Kidney epithelial cell (primary cell): Measurements from ENCODE around the gene NT5C3A. TPM values are rescaled to one million over a fixed set of nuclear protein-coding genes. Genes with fewer than 3 reads are reported as not detected.

Source experiments
- DNase-seq: peaks from one replicate; pipeline ENCODE4 v3.0.0-alpha.2; 2010; ENCODE audit warnings: low read depth
- H3K27me3 ChIP-seq: 2 replicates; pipeline ENCODE4 v1.6.0; 2011; ENCODE audit warnings: low read length; ENCODE audit not compliant: control insufficient read depth, insufficient read depth
- H3K36me3 ChIP-seq: 2 replicates; pipeline ENCODE4 v1.5.1; 2011; ENCODE audit warnings: low read length; ENCODE audit not compliant: control insufficient read depth, insufficient read depth
- H3K4me3 ChIP-seq: 2 replicates; pipeline ENCODE4 v1.5.1; 2011; ENCODE audit warnings: low read depth, mild to moderate bottlenecking, control low read depth, low read length
- CTCF ChIP-seq: IDR thresholded peaks from 2 replicates; pipeline ENCODE4 v1.5.1; 2011; ENCODE audit warnings: mild to moderate bottlenecking, moderate library complexity, low read length, control low read depth, inconsistent platforms; ENCODE audit not compliant: insufficient read depth, poor library complexity, severe bottlenecking
- total RNA-seq: library from RNA; depleted of rRNA; stranded (reverse); fragments of >200 nt; gene quantifications from 2 replicates; pipeline ENCODE4 v1.2.3, GENCODE V29; 2015

NT5C3A gene
- total RNA-seq, 1 donor from 2014 or later, result 20.7 TPM

GRCh38 chr7:33079096-33079495, 16.5 kb upstream of the NT5C3A start:
- TF ChIP-seq CTCF, result no peak
- no peaks in the 10 kb centered on the region for H3K27me3 ChIP-seq
- H3K36me3 ChIP-seq, result no peaks in the 10 kb centered on the region
- DNase-seq, result no peak
- no peak overlapping the region for H3K4me3 ChIP-seq

GRCh38 chr7:33076737-33077136, 14.2 kb upstream of the NT5C3A start:
- H3K27me3 ChIP-seq, result no peaks in the 10 kb centered on the region
- DNase-seq, result peak; percentile 29
- TF ChIP-seq CTCF, result no peak
- no peak overlapping the region for H3K4me3 ChIP-seq
- H3K36me3 ChIP-seq, result no peaks in the 10 kb centered on the region

GRCh38 chr7:33075818-33076518, 13.4 kb upstream of the NT5C3A start:
- no peak for TF ChIP-seq CTCF
- Histone ChIP-seq H3K36me3 (no peaks in the 10 kb centered on the region), H3K27me3 (no peaks in the 10 kb centered on the region), H3K4me3 (no peak overlapping the region)
- no peak for DNase-seq

- Histone ChIP-seq H3K36me3 (no peaks in the 10 kb centered on the region), H3K27me3 (no peaks in the 10 kb centered on the region), H3K4me3 (no peak overlapping the region)
- no peak for TF ChIP-seq CTCF
- DNase-seq, result no peak
These were observed 10.7 kb upstream of the NT5C3A start for GRCh38 chr7:33073243-33073642.

- no peak for DNase-seq
- Histone ChIP-seq H3K27me3 (no peaks in the 10 kb centered on the region), H3K36me3 (no peaks in the 10 kb centered on the region), H3K4me3 (no peak overlapping the region)
- no peak for TF ChIP-seq CTCF
These were observed 9.9 kb upstream of the NT5C3A start for GRCh38 chr7:33072471-33072870.

- TF ChIP-seq CTCF, result no peak
- Histone ChIP-seq H3K4me3 (no peak overlapping the region), H3K27me3 (no peaks in the 10 kb centered on the region), H3K36me3 (no peaks in the 10 kb centered on the region)
- DNase-seq, result no peak
These were observed 8.3 kb upstream of the NT5C3A start for GRCh38 chr7:33070831-33071230.
